Choroid plexus epithelial cell (primary cell): ENCODE data around the gene ARL5C.
A peak's percentile ranks its signal among the peaks of the same experiment; 100 is the strongest.

ENCODE experiments used
- DNase-seq: peaks from one replicate; pipeline ENCODE4 v3.0.0-alpha.2; 2010; ENCODE audit warnings: low read depth
- H3K4me3 ChIP-seq: 2 replicates; pipeline ENCODE4 v1.5.1; 2011; ENCODE audit warnings: low read depth, mild to moderate bottlenecking, control low read depth, low read length, moderate library complexity
- CTCF ChIP-seq: conservative IDR thresholded peaks from 2 replicates; pipeline ENCODE4 v1.5.1; 2011; ENCODE audit warnings: low read depth, mild to moderate bottlenecking, control low read depth, inconsistent platforms, low read length, moderate library complexity

ARL5C gene

GRCh38 chr17:39156491-39156890, 9.5 kb downstream of the ARL5C start:
- no peak for TF ChIP-seq CTCF
- H3K4me3 ChIP-seq, result no peak overlapping the region
- DNase-seq, result peak; percentile 39

GRCh38 chr17:39155654-39156053, 10.3 kb downstream of the ARL5C start:
- no peak overlapping the region for H3K4me3 ChIP-seq
- no peak for TF ChIP-seq CTCF
- DNase-seq, result no peak

- H3K4me3 ChIP-seq, result peak overlapping the region; percentile 86
- peak; percentile 34 for TF ChIP-seq CTCF
- peak; percentile 92 for DNase-seq
Measured at GRCh38 chr17:39153599-39154051, 12.3 kb downstream of the ARL5C start.

- DNase-seq, result no peak
- peak overlapping the region; percentile 86 for H3K4me3 ChIP-seq
- no peak for TF ChIP-seq CTCF
Measured at GRCh38 chr17:39151943-39152818, 13.8 kb downstream of the ARL5C start.

GRCh38 chr17:39151150-39151942, 14.6 kb downstream of the ARL5C start, which contains the start of gene PLXDC1:
TSS of gene PLXDC1 (minus strand) at chr17:39151637. CDS start at chr17:39151437, 200 bp downstream.
- no peak for TF ChIP-seq CTCF
- peak within 1 kb of the TSS; percentile 86 for H3K4me3 ChIP-seq
- no peak for DNase-seq

GRCh38 chr17:39150795-39151149, 15.2 kb downstream of the ARL5C start:
- DNase-seq, result no peak
- no peak for TF ChIP-seq CTCF
- no peak overlapping the region for H3K4me3 ChIP-seq
